Left lobe of liver (tissue), 2 donors: ENCODE measurements around the gene RNF157. TPM values are rescaled to one million over a fixed set of nuclear protein-coding genes. Genes with fewer than 3 reads are reported as not detected.
A peak's percentile ranks its signal among the peaks of the same experiment; 100 is the strongest.
"Not testable (repeated sequence)": the region's sequence is repeated elsewhere in the genome, so short reads cannot be mapped to it uniquely, and the experiment has no call there.

Experiments used
- ATAC-seq: fragments of 200-7000 bp; cut with Tn5 transposase; one replicate; pipeline ENCODE4 v1.9.1; 2020; ENCODE audit warnings: mild to moderate bottlenecking, moderate library complexity
- DNase-seq: peaks from one replicate; pipeline ENCODE4 v3.0.0-alpha.2; 2020; ENCODE audit warnings: low spot score
- total RNA-seq: library from RNA; stranded (reverse); gene quantifications from one replicate; pipeline ENCODE4 v1.2.1, GENCODE V29; 2021
- donor health status: DM: no; HTN: no; CAD: no; lungs with moderate emphysema.
- donor health status: DM: no; HTN: yes; CAD: no.

RNF157 gene
- total RNA-seq, 1 donor from 2014 or later: 12.4 TPM

- ATAC-seq: no peak
- no peak for DNase-seq
These were observed 3.7 kb downstream of the RNF157 start for GRCh38 chr17:76236603-76237002.

DNA sequence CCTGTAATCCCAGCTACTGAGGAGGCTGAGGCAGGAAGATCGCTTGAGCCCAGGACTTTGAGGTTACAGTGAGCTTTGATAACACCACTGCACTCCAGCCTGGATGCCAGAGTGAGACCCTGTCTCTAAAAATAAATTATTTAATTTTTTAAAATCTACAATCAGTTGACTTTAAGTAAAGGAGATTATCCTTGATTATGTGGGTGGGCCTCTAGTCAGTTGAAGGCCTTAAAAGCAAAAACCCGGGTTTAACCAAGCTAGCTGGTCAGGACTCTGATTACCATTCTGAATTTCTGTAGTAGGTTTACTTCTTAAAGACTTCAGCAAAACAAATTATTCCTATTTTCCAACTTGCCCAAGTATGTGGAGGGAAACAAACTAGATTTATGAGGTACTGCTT is 4.4 kb downstream of the RNF157 start:
- ATAC-seq (no peak), DNase-seq (no peak)

DNA sequence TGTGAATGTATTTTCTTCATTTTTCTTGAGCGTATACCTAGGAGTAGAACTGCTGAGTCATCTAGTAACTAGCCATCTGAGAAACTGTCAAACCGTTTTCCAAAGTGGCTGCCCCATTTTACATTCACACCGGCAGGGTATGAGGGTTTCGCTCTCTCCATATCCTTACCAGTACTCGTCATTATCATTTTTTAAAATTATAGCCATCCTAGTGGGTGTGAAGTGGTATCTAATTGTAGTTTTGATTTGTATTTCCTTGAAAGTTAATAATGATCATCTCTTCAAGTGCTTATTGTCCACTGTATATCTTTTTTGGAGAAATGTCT is 6.0 kb downstream of the RNF157 start:
- no peak for ATAC-seq
- no peak for DNase-seq

GRCh38 chr17:76233588-76234353 is 6.5 kb downstream of the RNF157 start:
- no peak for DNase-seq
- no peak for ATAC-seq

GRCh38 chr17:76232342-76232741 is 8.0 kb downstream of the RNF157 start:
- ATAC-seq: no peak
- DNase-seq: no peak

DNA sequence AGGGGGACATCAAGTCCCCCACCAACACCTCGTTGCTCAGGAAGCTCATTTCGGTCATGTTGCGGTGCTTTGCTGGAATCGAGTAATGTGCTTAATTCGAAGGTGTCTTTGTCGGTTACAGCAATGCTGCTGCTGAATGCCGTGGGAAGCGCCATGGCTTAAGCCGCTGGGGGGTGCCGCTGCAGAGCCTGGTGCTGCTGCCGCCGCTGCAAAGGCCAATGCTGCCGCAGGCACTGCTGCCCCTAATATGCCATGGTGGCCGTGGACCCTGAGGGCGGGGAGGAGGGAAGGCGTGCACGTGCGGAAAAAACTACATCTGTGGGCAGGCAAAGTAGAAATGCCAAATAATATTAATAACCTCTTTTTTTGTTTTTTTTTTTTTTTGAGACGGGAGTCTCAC is 13.5 kb downstream of the RNF157 start:
- not testable (repeated sequence) for ATAC-seq

DNA sequence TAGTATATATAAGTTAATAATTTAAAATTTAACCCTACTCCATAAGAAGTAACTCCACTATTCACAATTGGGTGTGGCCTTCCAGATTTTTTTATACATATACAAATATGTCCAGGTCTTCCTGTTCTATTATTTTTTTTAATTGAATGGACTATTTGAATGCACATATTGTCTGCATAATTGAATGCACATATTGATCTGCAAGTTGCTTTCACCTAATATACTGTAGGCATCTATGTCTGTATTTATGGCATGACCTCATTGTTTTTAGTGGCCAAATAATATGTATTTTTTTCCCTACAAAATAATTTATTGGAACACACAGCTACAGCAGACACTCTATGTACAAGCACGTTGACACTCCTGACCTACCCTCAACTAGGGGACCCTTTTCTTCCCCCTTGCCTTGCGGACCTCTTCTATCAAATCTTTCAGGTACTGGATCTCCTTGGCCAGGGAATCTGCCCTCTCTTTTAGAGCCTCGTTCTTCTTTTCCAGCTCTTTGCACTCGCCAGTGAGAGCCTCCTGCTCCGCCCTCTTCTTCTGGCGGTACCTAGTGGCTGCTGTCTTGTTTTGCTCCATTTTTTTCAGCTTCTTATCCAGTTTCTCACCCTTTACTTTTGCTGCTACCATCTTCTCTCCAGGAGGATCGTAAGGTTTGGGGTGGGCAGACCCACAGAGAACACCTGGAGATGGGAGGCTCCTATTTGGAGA is 14.8 kb downstream of the RNF157 start:
- not testable (repeated sequence) for ATAC-seq, DNase-seq

More for the DNA sequence above, 13.5 kb downstream of the RNF157 start:
- not testable (repeated sequence) for DNase-seq

DNA sequence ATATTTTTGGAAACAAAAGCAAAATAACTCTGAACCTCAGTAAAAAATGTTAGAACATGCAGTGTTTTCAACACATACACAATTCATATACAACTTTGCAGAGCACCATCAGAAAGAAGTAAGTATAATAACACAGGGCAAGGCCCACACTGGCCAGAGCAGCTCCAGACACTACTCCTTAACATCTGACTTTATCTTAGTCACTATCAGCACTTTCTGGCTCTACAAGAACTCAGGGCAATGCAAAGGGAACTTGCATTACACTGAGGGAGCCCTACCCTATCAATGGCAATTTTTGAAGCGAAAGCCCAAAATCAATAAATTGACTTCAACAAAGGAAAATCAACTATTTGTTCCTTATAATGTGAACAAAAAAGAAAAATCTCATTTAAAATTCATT is 16.5 kb downstream of the RNF157 start:
- ATAC-seq (no peak), DNase-seq (no peak)

DNA sequence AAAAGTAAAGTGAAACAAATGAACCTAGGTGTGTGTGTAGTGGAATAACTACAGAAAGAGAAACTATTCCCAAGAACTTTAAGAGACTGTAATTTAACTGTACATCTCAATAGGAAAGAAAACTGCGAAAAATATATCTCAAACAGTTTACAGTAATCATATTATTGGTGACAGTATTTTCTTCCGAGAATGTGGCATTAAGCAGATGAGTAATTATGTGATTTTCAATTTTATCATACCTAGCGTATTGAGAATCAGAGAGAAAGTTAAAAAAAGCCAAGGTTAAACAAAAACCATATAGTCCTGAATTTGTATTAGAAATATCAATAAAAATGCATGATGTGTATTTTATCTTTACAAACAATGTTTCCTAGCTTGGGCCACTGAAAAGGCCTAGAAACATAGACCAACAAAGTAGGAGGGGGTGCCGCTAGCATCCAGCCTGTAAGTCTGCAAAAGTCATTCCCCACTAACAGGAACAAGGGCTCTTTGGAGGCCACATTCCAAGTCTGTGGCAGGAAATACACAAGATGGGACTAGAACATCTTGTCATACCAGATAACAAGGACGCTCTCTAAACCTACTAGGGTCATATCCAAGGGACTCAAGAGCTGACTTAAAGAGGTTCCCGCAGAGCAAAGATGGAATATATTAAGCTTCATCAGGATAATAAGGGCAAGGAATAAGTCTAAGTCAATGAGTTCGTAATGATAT is 20.5 kb downstream of the RNF157 start:
- DNase-seq (no peak), ATAC-seq (no peak)

DNA sequence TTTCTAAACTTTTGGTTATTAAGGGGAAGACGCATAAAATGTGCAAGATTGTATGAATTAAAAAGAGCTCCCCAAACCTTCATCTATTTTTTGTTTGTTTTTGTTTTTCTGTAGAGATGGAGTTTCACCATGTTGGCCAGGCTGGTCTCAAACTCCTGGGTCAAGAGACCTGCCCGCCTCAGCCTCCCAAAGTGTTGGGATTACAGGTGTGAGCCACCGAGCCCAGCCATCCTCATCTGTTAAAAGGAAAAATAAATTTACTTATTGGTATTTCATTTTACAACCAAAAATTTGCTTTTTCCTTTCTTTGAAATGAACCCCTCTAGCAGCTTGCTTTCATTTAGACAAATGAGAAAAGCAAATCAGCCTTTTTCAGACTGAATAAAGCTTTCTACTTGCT is 23.2 kb downstream of the RNF157 start:
- no peak for ATAC-seq
- no peak for DNase-seq

GRCh38 chr17:76213491-76213890 is 26.8 kb downstream of the RNF157 start:
- no peak for ATAC-seq

GRCh38 chr17:76208120-76208519 is 32.2 kb downstream of the RNF157 start:
- no peak for DNase-seq
- ATAC-seq: no peak

More at GRCh38 chr17:76213491-76213890, 26.8 kb downstream of the RNF157 start:
- no peak for DNase-seq

DNA sequence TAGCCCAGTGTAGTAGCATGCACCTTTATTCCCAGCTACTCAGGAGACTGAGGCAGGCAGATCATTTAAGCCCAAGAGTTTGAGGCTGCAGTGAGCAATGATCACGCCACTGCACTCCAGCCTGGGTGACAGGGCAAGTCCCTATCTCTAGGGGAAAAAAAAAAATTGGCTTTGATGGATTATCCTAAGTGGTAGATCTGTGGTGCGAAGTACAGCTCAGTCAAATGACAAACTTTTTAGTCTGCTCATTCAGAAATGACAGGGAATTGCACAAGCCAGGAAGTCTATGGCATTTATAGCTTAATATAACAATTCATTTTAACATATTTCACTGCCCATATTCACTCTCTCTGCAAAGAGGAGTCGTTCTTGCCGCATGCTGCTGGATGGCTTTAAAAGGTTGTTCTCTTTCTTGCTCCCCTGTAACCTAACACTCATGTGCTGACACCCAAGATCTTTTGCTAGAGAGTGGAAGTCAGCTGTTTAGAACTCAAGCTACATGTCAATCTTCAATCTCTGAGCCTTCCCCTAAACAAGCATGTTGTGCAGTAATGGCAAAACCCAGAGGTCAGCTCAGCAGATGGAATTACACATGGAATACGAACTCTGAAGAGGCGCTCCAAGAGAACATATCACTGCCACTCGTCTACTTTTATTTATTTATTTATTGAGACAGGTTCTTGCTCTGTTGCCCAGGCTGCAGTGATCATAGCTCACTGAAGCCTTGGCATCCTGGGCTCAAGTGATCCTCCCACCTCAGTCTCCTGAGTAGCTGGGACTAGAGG is 32.8 kb downstream of the RNF157 start:
- DNase-seq (no peak), ATAC-seq (no peak)

DNA sequence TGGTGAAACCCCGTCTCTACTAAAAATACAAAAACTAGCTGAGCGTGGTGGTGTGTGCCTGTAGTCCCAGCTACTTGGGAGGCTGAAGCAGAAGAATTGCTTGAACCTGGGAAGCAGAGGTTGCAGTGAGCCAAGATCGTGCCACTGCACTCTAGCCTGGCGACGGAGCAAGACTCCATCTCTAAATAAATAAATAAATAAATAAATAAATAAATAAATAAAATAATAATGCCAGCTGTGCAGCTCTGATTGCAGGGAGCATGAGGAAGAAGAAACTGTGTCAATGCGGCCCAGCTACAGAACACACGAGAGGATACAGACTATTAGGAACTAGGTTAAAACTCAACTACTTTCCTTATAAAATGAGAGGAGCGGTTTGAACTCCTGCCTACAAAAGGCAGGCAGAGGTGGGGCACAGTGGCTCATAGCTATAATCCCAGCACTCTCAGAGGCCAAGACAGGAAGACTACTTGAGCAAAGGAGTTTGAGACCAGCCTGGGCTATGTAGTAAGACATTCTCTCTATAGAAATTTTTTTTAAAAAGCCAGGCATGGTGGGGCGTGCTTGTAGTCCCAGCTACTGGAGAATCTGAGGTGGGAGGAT is 34.6 kb downstream of the RNF157 start:
- ATAC-seq, DNase-seq: not testable (repeated sequence)

DNA sequence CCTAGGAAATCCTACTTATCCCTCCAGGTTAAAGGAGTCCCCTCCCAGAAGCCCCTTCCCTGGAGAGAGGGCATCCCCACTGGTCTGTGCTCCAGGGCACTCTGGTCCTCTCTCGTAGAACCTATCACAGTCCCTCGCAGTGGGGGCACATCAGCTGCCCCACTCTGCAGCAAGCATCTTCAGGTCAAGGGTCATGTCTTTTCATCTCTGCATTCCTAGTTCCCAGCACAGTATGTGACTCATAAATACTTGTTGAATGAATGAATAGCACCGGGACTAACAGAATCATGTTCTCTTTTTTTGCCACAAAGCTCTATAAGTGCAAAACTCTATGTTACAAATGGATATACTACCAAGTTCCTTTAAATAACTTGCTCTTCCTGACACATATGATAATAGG is 36.0 kb downstream of the RNF157 start:
- DNase-seq (no peak), ATAC-seq (no peak)

DNA sequence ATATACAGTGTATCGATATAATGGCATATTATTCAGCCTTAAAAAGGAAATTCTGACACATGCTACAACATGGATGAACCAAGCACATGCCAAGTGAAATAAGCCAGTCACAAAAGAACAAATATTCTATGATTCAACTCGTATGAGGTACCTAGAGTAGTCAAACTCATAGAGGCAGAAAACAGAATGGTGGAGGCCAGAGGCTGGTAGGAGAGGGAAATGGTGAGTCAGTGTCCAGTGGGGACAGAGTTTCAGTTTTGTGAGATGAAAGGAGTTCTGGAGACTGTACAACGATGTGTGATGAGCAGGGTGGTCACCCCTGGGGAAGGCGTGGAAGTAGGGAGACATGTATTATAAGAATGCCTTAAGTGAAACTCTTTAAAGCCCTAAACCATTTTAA is 39.9 kb downstream of the RNF157 start:
- ATAC-seq: no peak
- DNase-seq: no peak

DNA sequence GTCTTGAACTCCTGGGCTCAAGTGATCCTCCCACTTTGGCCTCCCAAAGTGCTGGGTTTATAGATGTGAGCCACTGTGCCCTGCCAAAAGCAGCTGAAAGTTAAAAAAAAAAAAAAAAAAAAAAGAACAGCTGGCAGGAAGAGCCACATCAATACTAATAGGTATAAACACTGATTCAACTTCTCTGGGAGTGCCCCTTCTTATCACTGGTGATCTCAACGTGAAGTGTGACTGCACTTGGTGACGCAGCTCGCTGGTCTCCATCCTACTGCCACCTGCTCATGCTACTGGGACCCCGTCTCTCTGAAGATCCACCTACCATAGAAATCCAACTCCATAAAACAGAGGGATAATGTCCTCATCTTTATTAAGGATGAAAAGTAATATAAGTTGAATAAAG is 40.8 kb downstream of the RNF157 start:
- no peak for ATAC-seq
- no peak for DNase-seq

DNA sequence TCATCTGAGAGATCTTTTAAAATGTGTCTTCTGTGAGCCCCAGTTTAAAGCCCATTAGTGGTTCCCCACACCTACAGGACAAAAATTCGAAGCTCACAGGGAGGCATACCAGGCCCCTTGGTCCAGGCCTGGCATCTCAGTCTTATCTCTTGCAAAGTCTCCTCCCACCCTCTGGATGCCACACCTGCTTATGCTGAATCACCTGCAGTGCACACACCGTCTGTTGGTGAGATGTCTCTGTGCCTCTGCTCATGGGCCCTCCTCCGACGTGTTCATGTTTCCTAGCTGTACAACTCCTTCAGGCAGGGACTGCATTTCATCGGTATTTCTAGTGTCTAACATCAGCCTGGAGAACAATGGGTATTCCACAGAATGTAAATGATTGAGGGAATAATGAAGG is 41.6 kb downstream of the RNF157 start:
- DNase-seq: no peak

GRCh38 chr17:76197911-76198310 is 42.4 kb downstream of the RNF157 start:
- ATAC-seq: peak; percentile 25
- DNase-seq: peak; percentile 62

More for the DNA sequence above, 41.6 kb downstream of the RNF157 start:
- no peak for ATAC-seq

DNA sequence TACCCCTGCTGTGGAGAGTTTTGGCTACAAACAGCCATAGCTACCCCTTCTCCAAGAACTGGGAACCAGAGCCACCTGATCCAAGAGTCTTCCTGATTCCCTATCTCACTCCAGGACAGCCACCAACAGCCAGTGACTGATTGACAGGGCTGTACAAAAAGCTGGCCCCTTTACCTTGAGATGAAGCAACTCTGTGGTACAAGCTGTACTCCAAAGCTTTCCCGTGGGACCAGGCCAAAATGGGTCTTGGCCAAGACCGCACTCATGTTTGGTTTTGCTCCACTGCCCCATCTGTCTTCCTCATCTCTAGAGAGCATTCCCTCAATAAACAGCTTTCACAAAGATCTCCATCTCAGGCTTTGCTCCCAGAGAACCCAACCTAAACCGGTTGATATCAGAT is 43.6 kb downstream of the RNF157 start:
- ATAC-seq: peak; percentile 92
- peak; percentile 93 for DNase-seq
